Measurements from ENCODE around the gene ZRANB3.

- TF ChIP-seq CTCF (IDR thresholded peaks at IDR 0.05 in 8 of 11, conservative IDR thresholded peaks at IDR 0.05 in 3 of 11) (no peak), POLR2A (IDR thresholded peaks at IDR 0.05) (no peak), POLR2AphosphoS5 (IDR thresholded peaks at IDR 0.05) (no peak)
These were observed 435.4 kb downstream of the ZRANB3 start for GRCh38 chr2:135095591-135095990.

Data from spleen (tissue), 7 donors.